Hepatocyte (in vitro differentiated cells): ENCODE results near the gene ITGA4.

ENCODE experiments used
- CTCF ChIP-seq: fragments of 200-600 bp; sonication (generic); IDR thresholded peaks from 2 replicates; pipeline ENCODE4 v1.5.1; 2016; ENCODE audit warnings: antibody characterized with exemption, mild to moderate bottlenecking; ENCODE audit not compliant: poor library complexity
- EZH2 ChIP-seq: fragments of 200-600 bp; sonication (generic); IDR thresholded peaks from 2 replicates; pipeline ENCODE4 v1.6.1; 2016; ENCODE audit warnings: antibody characterized with exemption, mild to moderate bottlenecking, borderline replicate concordance
- EZH2phosphoT487 ChIP-seq: fragments of 200-600 bp; sonication (generic); IDR thresholded peaks from one replicate; pipeline ENCODE4 v1.6.1; 2018; ENCODE audit warnings: antibody characterized with exemption, mild to moderate bottlenecking, low read depth, moderate library complexity; ENCODE audit not compliant: unreplicated experiment, severe bottlenecking

- TF ChIP-seq CTCF (no peak), EZH2 (no peak), EZH2phosphoT487 (no peak)
These were observed 117.1 kb downstream of the ITGA4 start for GRCh38 chr2:181574321-181574720.
